ENCODE measurements around the gene CNKSR2.
"Not testable (repeated sequence)": the region's sequence is repeated elsewhere in the genome, so short reads cannot be mapped to it uniquely, and the experiment has no call there.

The CNKSR2 gene

DNA sequence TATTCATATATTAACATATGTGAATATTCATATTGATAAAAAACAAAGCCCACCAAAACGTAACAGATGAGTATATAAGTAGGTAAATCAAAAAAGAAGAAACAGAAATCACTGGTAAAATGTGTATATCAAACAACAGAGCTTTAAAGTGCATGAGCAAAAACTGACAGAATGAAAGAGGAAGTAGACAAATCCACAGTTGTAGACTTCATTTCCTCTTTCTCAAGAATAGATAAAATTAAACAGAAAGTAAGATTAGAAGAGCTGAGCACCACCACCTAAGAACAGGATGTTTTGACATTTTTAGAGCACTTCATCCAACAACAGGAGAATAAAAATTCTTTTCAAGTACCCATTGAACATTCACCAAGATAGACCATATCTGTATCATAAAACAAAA, 64.6 kb downstream of the CNKSR2 start:
- no peak for DNase-seq (ENCODE audit: low read depth, low spot score)

DNA sequence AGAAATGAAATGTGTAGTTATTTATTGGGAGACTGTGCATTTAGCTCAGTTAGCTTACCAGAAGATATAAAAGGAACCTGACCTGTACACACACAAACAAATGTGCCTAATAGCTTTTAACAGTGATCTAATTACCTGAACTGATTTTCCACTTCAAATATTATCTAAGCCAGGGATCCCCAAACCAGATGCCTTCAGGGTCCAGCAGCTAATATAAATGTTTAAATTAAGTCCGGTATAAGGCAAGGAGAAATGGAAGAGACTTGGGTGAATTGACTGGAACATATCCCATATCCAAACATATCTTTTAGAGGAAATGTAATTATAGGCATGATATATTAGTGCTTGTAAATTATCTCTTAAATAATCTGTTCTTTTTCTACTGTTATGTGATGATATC, 66.7 kb downstream of the CNKSR2 start:
- DNase-seq (ENCODE audit: low read depth, low spot score), result no peak

DNA sequence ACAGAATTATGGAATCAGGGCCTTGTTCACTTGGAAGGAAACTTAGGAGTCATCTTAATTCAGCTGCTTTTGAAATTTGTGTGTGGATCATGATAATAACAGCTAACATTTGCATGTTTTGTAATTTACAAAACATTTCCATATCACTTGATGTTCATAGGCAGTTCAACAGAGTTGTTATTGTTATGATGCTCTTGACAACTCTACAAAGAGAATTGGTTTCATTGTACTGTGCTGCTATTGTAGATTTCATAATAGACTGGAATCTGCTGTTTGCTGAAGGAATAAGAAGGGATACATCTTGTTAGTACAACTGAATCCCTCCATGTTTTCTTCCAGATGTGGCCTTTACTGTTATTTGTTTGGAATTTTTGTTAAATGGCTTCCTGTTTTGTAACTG, 83.5 kb downstream of the CNKSR2 start:
- no peak for DNase-seq (ENCODE audit: low read depth, low spot score)

DNA sequence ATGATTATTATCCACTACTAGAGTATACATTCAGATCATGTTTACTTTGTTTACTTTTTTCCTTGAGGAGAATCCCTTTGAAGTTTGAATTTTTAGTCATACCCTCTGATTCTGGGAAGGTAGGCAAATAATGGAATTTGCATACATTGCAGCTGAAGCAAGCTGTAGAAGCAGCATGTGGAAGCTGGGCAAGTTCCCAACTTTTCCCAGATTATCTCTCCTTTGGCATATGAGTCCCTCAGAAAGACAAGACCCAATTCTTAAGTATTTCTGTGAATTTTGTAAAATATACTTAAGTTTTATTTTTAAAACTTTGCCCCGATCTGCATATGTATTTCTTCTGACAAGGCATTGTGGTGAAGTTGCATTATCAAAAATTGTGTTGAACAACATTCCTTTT, 94.9 kb downstream of the CNKSR2 start:
- DNase-seq (ENCODE audit: low read depth, low spot score), result no peak

DNA sequence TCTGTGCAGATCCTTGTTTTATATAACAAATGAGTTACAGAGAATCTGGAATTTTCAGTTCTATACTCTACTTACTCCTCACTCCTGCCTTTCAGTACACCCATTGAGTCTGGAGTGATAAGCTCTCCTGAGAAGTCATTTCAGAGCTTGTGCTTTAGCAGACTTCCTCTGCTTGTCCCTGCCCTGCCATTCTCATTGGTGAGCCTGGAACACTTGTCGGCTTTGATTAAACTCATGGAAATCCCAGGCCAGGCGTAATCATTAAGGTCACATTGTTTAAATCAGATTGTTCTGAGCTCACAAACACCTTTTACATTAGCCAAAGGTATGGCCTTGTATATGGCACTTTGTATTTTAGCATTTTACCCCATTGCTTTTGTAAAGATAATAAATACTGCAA, 102.7 kb downstream of the CNKSR2 start:
- no peak for DNase-seq (ENCODE audit: low read depth, low spot score)

DNA sequence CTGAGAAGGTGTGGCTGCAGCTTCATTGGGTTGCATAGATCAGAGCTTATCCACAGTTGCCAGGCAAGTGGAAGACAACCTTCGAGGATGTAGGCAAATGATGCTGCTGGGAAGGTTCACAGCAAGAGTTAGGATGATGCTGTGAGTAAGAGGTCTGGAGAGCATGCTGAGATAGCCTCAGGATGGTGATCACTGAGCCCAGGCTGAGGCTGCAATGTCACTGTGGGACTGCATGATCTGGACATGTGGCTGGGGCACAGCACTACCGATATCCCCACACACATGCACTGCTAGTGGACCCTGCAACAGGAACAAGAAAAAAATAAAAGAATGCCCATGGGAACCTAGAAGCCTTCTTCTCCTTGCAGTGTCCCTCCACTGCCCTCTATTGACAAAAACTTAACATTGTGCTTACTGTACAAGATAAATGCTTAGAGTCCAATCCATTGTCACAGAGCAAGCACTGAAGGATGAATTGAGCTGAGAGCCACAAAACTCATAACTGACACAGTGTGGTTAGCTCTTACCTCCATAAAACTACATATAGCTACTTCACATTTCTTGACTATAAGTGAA, 105.6 kb downstream of the CNKSR2 start:
- DNase-seq (ENCODE audit: low read depth, low spot score), result no peak

DNA sequence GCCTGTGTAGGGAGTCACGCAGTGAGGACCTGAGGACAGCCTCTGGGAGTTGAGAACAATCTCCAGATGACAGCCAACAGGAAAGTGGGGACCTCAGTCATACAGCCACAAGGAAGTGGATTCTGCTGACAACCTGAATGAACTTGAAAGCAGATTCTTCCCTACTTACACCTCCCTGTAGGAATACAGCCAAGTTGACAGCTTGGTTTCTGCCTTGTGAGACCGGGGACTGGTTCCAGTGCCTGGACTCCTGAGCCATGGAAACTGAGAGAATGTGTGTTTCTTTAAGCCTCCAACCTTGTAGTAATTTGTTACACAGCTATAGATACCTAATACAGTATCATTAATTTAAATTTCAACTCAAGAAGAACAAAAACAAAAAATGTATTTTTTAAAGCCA, 107.5 kb downstream of the CNKSR2 start:
- no peak for DNase-seq (ENCODE audit: low read depth, low spot score)

DNA sequence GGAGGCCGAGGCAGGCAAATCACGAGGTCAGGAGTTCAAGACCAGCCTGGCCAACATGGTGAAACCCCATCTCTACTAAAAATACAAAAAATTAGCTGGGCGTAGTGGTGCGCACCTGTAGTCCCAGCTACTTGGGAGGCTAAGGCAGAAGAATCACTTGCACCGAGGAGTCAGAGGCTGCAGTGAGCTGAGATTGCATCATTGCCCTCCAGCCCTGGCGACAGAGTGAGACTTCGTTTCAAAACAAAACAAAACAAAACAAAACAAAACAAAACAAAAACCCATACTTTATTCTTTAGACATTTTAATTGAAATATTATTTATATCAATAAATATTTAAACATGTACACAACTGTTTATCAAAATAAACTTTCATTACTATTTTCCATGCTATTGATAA, 109.8 kb downstream of the CNKSR2 start:
- DNase-seq (ENCODE audit: low read depth, low spot score), result not testable (repeated sequence)

DNA sequence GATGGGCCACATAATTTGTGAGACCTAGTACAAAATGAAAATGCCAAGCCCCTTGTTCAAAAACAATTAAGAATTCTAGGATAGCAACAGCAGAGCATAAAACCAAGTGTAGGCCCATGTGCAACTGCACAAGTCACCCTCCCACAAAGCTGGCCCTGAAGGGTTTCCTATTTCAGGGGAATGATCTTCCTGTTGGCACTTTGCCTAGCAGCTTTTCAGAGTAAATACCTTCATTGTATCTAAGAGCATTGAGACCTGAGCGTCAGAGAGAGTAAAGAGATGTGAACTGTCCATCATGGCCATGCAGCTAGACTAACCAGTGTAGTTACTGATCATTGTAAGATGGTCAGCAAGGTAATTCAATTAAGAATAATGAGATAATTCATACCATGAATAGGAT, 113.6 kb downstream of the CNKSR2 start:
- no peak for DNase-seq (ENCODE audit: low read depth, low spot score)

DNA sequence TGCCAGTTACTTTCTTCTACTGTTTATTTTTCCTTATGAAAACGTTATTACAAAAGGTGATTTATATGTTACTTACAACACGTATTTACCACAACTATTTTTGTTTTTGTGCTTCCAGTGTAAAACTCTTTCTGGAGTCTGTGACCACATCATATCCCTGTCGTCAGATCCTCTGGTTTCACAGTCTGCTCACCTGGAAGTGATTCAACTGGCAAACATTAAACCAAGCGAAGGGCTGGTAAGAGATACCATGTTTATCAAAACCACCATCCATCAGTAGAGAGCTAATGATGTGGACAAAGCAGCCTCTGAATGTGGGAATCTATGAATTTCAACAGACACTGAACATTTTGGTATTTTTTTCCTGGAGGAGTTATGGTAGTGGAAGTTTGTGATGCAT, 116.1 kb downstream of the CNKSR2 start:
- no peak for DNase-seq (ENCODE audit: low read depth, low spot score)

DNA sequence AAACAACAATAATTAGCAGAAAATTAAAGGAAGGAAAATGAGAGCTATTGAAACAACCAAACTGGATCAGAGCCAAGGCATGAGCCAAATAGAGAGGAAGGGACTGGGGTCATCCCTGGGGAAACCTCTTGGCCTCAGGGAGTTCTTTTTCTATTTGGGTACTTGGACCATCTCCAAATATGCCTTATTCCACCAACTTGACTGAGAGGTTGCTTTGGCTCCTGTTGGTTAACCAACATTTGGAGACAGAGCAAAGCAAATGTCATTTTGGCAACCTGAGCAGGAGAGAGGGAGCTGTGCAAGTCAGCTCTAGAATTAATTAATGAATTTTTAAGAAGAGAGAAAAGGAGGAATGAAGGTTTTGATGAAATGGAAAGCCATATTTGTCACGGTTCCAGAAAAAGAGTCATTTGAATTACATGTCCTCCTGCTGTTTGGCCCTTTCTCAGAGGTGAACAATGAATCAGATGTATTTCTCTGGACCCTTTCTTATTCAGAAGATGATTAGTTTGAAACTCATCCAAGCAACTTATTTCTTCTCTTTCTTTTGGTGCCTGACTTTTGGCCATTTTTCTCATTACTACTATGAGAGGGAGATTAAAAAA, 119.1 kb downstream of the CNKSR2 start:
- peak; percentile 3 for DNase-seq (ENCODE audit: low read depth, low spot score)

DNA sequence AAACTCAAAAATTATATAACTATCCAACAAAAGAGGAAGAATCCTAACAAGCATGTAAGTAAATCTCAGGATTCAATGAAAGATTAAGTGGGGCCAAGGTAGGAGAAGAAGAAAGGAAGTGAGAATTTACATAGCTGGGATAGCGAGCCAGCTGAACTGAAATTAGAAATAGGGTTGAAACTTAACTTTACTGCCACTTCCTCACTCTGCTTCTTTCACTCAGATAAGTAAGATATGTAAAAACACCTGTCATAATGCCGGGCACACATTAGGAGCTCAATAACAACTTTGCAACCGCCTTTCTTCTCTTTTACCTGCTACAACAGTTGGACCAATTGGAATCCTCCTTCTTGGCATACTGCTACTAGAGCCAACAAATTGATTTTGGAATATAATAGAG, 129.4 kb downstream of the CNKSR2 start:
- DNase-seq (ENCODE audit: low read depth, low spot score), result no peak

DNA sequence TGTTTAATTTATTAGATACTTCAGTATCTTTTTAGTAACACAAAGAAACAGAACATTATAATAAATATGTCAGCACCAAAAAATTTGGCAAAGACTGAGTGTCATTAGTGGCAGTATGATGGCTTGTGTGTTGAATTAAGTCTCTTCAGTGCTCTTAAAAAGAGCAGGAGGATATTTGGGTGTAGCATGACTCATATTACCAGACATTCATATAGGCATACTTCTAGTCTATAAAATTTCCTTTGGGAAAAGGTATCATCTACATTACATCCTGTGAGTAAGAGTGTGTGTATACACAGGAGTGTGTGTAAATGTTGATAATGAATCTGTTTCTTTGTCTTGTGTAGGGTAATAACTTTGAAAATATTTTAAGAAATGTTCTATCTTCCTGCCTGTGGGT, 135.7 kb downstream of the CNKSR2 start:
- DNase-seq (ENCODE audit: low read depth, low spot score), result no peak

DNA sequence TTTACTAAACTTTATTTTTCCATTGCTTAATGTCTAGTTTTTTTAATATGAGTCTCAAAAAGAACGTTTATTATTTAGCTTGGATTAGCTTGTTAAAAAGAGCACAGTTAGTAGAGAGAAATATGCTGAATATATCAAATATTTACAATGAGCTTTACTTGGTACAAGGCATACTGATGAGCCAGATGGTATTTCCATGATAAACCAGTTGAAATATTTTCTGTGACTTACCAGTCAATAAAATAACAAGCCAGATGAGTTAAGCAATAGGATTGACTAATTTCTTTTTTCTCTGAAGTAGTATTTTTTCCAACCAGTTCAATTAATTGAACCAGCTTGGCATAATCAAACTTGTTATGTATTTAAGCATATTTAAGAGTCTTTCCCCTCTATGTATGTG, 149.8 kb downstream of the CNKSR2 start:
- no peak for DNase-seq (ENCODE audit: low read depth, low spot score)

DNA sequence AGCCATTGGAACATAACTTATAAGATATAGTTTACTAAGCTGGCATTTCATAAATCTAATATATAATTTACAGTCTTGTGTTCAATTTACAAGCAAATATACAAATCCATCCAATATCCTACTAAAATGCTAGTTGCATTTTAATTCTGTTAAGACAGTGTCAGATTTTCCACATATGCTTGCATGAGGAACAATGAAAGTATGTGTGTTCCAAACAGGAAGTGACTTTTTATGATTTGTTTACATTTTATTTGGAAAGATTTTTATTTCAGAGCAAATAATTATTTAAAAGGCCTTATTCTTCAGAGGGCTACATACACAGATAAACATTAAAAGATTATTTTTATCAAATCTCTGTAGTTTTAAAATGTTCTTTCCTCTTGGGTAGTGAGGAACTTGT, 153.9 kb downstream of the CNKSR2 start:
- no peak for DNase-seq (ENCODE audit: low read depth, low spot score)

DNA sequence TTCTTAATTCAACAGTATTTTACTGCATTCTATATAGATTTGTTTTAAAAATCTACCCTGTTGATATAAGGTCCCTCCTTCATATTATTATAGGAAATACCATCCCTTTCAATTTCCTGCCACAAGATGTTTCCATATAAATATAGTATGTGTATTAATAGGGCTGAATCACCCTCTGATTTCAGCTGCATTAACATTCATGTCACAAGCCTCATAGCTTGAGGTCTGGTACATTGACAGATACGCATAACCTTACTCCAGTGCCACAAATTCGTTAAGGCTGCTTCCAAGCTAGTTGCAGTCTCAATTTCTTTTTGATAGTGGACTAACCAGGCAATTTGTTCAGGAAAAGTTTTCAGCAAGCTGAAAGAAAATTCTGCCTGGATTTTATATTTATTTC, 155.6 kb downstream of the CNKSR2 start:
- DNase-seq (ENCODE audit: low read depth, low spot score), result peak; percentile 4

DNA sequence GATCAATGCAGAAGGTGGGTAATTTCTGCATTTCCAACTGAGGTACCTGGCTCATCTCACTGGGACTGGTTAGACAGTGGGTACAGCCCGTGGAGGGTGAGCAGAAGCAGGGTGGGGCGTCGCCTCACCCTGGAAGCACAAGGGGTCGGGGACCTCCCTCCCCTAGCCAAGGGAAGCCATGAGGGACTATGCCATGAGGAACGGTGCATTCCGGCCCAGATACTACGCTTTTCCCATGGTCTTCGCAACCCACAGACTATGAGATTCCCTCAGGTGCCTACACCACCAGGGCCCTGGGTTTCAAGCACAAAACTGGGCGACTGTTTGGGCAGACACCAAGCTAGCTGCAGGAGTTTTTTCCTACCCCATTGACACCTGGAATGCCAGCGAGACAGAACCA, 170.4 kb downstream of the CNKSR2 start:
- DNase-seq (ENCODE audit: low read depth, low spot score), result not testable (repeated sequence)

DNA sequence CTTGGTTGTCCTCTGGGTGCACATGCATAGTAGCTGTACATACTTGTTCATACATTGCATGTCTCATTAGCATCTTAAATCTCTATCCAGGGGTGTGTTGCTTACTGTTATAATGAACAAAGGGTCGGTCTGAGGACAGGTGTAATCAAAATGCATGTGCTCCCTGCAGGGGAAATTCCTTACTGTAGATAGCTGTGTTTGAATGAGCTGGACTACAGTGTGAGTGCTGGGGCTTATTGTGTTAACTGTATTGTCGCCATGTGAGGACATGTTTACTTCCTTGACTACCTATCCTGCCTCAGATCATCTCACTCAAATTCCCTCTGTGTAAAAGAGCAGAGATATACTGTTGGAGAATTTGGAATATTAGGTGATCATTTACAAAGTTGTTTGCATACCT, 185.2 kb downstream of the CNKSR2 start:
- DNase-seq (ENCODE audit: low read depth, low spot score), result no peak

DNA sequence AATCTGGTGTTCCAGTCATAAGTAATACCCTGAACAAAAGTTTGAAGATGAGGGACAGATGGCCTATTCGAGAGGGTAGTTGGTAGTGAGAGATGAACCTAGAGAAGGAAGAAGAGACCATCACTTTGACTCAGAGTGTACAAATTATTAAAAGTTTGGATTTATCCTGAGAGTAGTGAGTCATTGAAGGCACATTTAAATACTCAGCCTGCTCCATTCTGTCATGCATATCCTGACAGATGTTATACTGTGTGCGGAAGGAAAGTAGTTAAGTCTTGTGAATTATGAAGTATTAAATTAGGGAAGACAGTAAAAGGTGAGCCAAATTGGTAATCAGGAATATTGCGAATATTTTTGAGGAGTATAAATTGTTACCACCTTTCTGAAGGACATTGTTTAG, 190.8 kb downstream of the CNKSR2 start:
- DNase-seq (ENCODE audit: low read depth, low spot score), result no peak

DNA sequence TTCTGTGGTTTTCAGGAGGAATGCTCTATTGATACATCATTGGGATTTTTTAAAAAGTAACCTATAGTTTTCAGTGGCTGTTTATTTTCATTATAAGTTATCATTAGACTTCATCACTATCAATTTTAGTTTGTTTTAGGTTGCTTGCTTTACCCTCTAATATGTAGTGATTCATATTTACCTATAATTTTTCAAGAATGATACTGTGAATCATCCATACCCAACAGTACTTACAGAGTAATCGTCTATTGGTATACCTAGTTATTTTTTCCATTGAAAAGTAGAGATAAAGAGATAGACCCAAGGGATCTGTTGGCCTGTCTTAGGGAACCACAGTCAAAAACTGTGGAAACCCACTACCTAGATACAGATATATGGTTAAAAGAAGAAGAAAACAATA, 200.6 kb downstream of the CNKSR2 start:
- no peak for DNase-seq (ENCODE audit: low read depth, low spot score)

DNA sequence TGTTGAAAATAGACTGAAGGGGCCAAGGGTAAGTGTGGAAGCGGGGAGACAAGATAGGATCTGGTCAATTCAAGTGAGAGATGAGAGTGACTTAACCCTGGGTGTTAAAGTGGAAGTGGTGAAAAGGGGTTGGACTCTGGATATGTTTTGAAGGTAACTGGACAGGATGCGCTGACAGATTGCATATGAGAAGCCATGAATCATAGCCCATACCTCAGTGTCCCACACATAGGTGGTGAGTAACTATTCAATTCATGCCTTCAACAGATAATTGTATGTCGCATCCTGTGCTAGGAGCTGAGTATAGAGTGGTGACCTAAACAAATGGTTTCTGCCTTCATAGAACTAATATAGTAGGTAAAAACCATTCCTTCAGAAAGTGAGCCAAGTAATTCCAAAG, 207.3 kb downstream of the CNKSR2 start:
- DNase-seq (ENCODE audit: low read depth, low spot score), result no peak

DNA sequence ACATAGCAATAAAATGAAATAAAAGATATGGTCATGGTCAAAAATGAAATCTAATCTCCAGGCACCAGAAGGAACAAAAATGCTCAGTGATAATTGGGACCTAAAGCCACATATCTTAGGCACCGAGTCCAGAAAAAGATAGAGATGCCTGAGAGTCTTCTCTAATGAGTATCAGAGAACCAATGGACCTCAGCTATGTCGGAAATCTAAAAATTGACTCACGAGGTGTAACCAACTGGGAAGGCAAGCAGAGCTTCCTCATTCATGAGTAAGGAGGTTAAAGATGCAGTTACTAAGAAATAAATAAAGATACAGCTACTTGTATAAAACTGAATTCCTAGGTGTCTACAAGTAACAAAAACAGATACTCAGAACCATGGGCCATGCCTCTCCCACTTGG, 211.8 kb downstream of the CNKSR2 start:
- DNase-seq (ENCODE audit: low read depth, low spot score), result no peak

DNA sequence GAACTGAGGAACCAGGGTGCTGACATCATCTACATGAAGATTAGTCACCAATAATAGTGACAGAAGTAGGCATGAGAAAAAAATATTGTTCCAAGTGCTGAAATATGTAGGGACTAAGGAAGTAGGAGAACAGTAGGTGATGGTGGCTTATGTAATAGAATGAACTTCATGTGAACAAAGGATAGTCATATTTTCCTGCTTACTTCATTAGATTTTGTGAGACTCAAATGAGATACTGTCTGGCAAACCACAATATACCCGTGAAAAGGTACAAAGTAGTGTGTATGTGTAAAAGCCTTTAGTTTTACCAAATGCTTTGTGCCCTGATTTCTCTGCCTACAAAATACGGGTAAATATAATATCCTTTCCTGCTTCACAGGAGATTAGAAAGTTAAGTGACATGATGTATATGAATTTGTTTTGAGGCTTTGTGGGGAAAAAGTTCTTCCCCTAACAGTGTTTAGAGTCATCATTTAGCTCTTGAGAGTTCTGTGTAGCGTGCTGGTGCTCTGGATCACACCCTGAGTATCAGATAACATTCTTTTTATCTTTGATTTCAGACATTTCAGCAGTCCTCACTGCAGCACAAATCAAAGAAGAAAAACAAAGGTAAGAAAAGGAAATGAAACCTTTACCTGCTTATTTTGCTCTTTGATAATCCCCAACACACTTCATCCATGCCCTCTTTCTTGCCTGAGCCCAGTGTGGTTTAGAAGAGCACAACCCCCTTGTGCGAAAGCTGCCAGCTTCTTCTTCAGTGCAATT, 216.0 kb downstream of the CNKSR2 start:
- no peak for DNase-seq (ENCODE audit: low read depth, low spot score)

Data from brain pericyte (primary cell).